22Rv1 (cell line): Measurements from ENCODE around the gene INPP5J.

Experiments used
- ZFX ChIP-seq: fragments of 450-650 bp; IDR thresholded peaks from 2 replicates; pipeline ENCODE4 v1.6.1; 2017; ENCODE audit warnings: antibody characterized with exemption, borderline replicate concordance
- TF ChIP-seq, protein P1 (sequence below): fragments of 450-650 bp; IDR thresholded peaks from 2 replicates; pipeline ENCODE4 v1.5.1; 2017; ENCODE audit warnings: mild to moderate bottlenecking

DNA sequence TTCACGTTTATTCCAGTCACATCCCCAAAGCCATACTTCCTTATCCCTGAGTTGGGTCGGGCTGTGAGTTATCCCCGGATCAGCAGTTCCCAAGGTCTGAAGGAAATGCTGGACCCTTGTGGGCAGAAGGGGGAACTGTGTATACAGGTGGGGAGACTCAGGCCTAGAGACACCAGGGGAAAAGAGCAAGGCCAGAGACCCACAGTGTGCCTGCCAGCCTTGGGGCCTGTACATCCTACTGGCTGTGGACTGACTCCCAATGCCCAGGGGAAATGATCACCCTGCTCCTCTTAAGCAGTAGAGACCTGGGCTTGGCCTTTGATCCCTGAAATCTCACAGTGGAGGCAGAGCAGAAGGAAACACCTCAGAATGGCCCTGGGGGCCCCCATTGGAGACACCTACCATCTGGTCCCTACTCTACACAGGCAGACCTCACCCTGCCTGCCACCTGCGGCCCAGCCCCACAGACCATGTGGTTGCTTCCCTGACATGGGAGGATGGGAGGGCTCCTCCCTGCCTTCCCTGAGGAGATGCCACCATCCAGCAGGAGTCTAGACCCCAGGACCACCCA lies 16.7 kb upstream of the INPP5J start:
- TF ChIP-seq, protein P1, sequence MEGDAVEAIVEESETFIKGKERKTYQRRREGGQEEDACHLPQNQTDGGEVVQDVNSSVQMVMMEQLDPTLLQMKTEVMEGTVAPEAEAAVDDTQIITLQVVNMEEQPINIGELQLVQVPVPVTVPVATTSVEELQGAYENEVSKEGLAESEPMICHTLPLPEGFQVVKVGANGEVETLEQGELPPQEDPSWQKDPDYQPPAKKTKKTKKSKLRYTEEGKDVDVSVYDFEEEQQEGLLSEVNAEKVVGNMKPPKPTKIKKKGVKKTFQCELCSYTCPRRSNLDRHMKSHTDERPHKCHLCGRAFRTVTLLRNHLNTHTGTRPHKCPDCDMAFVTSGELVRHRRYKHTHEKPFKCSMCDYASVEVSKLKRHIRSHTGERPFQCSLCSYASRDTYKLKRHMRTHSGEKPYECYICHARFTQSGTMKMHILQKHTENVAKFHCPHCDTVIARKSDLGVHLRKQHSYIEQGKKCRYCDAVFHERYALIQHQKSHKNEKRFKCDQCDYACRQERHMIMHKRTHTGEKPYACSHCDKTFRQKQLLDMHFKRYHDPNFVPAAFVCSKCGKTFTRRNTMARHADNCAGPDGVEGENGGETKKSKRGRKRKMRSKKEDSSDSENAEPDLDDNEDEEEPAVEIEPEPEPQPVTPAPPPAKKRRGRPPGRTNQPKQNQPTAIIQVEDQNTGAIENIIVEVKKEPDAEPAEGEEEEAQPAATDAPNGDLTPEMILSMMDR, result no peak
- no peak for TF ChIP-seq ZFX
